GM08714 (cell line): ENCODE data around the gene KLHDC10.
"Not testable (repeated sequence)": the region's sequence is repeated elsewhere in the genome, so short reads cannot be mapped to it uniquely, and the experiment has no call there.

ENCODE experiments used
- H3K4me3 ChIP-seq: fragments of 200-500 bp; sonication (Bioruptor generic); 2 replicates; pipeline ENCODE4 v1.5.1; 2014; ENCODE audit warnings: mild to moderate bottlenecking, low read length, inconsistent platforms
- ZNF274 ChIP-seq: IDR thresholded peaks from 2 replicates; pipeline ENCODE4 v1.6.1; 2012; ENCODE audit warnings: mild to moderate bottlenecking, low read depth, low read length

The KLHDC10 gene

DNA sequence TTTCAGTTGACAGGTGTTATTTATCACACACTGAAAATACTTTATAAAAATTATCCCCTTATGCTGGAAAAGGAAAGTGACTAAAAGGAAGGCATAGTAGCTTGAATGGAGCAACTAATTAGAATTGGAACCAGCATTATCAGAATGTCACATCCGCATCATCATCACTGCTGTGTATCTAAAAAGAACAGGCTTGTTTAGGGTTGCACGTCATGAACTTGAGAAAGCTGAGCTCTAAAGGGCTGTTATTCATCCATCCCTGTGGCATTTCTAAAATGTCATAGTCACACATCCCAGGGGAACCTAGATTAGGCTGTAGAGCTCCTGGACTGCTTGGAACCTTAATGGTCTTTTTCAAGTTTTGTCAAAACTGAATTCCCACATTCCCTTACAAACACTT lies 54.4 kb downstream of the KLHDC10 start:
- TF ChIP-seq ZNF274 = no peak

DNA sequence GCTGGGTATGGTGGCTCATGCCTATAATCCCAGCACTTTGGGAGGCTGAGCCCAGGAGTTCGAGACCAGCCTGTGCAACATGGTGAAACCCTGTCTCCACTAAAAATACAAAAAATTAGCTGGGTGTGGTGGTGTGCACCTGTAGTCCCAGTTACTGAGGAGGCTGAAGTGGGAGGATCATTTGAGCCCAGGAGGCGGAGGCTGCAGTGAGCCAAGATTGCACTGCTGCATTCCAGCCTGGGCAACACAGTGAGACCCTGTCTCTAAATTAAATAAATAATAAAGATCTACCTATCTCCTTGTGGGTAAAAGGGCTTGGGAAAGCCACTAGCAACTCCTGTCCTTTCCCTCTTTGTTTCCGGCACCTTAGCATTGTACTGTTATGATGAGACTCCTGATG lies 56.5 kb downstream of the KLHDC10 start:
- H3K4me3 ChIP-seq = not testable (repeated sequence)

More for the DNA sequence above, 54.4 kb downstream of the KLHDC10 start:
- H3K4me3 ChIP-seq = no peak overlapping the region

DNA sequence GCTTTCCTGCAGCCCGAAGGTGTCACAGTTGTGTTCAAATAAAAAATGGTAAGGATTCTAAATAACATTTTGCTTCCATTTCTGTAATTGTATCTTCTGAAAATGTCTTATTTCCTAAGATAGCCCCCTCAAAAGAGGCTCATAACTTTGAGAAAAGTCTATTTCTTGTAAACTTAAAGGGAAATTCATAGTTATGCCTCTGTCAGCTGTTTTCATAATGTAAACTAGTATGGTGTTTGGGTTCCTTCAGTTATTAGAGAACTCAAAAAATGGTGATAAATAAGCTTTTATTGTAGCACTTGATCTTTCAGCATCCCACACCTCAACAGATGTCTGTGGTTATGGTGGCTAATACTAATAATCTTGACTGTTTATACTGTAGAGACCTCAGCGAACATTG lies 57.1 kb downstream of the KLHDC10 start:
- TF ChIP-seq ZNF274 = no peak
- H3K4me3 ChIP-seq = no peak overlapping the region

DNA sequence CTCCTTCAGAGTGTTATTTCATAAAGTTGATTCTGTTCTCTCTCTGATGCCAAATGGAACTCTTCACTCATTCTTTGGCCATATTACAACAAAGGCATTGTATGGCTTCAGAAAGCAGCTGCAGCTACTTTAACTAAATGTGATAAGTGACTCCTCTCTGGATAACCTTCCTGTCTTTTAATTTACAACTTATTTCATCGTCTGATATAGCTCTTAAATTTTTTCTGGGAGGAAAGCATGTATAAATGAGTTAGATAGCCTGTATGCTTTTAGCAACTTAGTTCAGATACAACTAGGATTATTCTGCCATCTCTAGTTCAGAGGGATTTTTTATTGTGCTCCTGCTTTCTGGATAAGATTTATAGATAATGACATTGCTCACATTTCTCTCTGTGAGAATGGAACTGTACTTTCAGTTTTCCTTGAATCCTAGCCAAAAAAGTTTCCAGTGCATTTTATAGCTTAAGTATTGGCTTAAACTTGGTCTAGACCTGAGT lies 57.5 kb downstream of the KLHDC10 start:
- no peak for TF ChIP-seq ZNF274
- H3K4me3 ChIP-seq = no peak overlapping the region

DNA sequence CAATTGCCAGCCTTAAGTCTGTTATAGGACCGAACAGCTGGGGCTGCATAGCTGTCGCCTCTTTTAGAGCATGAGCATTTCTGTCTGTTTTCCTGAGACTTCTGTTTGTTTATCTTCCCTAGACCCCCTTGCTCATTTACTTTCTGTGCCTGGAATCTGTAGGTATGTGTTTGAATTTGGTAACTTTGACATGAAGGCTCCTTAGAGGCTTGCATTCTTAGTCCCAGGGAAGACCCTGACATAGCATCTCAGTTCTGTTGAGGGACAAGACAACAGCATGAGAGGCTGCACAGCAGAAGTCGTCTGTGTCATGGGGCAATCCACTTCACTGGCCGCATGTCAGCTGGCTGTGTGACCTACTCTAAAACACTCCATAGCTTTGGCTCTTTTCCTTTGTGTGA lies 58.7 kb downstream of the KLHDC10 start:
- TF ChIP-seq ZNF274 = no peak
- H3K4me3 ChIP-seq = no peak overlapping the region

DNA sequence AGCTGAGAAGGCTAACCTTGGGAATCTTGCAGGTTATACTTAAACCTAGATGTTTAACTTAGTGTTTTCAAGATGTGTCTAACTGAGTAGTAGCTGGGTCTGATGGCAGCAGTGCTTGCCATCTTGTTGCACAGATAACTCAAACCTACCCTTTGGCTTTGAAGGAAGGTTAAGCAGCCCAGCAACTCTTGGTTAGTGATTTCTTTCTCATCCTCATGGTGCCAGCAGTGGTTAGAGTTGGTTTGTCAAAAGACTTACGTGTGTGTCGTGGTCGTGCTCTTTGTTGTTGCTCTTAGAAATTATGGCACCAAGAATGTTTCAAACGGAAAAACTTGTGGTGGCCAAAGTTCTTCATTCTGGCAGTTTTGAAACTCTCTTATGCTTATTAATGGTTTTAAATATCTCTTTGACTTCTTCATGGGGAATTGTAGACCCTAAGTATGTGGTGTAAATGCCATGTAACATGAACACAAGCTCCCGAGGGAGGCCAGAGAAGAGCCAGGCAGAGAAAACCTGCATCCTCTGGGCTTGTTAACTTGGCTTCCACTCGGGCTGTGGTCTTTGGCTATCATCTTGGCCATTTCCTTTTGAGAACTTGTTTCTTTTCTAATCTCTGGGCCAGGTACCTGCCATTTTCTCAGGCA lies 61.0 kb downstream of the KLHDC10 start:
- TF ChIP-seq ZNF274 = no peak

DNA sequence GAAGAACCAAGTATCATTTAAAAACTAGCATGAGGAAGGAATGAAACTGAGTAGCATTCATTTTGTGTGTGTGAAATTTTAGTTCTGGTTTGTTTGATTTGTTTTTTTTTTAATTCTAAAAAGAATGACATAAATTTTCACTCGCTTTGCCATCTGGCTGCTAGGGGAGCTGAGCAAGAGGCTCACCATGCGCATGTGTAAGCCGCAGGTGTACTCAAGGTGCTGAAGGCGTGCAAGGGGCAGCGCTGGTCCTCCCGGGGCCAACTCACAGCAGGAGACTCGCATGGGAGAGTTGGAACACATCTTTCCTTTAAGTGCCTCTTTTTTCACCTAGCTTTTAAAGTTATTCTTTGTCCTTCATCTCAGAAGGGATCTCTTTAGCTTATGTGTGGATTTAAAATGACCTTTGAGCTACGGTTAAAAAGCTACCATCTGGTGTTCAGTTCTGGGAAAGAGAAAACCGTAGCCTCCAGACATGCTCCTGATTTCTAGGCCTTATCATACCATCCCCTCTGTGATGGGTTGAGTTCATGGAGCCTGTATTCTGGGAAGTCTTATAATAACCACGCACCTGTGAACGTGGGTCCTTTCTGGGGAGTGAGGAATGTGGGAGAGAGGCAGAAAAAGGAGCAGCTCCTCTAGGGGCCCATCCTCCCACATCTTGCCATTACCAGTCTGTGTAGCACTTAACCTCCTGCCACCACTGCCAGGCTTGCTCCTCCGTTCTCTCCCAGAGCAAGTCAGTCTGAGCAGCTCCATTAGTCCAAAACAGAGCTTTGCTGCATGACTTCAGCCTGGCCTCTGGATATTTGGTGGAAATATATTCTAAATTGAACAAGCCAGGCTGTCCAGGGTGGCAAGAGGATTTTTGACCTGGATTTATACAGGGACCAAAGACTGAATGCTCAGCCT lies 61.9 kb downstream of the KLHDC10 start:
- no peak for TF ChIP-seq ZNF274
- no peak overlapping the region for H3K4me3 ChIP-seq

More for the DNA sequence above, 61.0 kb downstream of the KLHDC10 start:
- H3K4me3 ChIP-seq = no peak overlapping the region

DNA sequence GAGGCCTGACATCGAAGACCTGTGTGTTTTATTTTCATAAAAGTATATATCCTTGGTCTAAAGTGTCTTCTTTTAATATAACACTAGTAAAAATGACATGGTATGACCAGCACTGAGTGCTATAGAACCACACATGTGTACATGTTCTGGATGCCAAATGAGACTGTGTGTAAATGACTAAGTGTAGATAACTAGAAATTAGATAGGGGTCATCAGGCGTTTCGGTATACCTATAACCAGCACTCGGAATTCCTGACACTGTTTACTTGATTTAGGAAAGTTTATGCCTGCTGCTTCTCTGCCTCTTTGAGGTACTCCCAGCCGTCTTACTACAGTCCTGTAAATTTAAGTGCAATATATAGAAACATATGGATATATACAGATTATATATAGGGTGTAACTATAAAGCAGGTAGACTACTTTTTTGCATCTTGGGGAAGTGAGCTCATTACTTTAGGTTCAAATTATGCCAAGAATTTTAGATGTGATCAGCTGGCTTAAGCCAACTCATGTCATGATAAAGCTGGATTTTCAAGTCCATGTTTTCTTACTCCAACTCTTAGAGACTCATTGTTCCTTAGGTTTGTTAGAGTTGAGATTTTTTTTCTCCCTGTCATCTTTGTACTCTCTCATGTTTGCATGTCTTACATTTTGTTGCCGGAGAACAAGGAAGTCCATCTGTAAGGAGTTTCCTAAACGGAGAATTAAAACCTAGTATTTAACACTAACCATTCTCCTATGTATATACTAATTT lies 62.9 kb downstream of the KLHDC10 start:
- no peak for TF ChIP-seq ZNF274
- no peak overlapping the region for H3K4me3 ChIP-seq

DNA sequence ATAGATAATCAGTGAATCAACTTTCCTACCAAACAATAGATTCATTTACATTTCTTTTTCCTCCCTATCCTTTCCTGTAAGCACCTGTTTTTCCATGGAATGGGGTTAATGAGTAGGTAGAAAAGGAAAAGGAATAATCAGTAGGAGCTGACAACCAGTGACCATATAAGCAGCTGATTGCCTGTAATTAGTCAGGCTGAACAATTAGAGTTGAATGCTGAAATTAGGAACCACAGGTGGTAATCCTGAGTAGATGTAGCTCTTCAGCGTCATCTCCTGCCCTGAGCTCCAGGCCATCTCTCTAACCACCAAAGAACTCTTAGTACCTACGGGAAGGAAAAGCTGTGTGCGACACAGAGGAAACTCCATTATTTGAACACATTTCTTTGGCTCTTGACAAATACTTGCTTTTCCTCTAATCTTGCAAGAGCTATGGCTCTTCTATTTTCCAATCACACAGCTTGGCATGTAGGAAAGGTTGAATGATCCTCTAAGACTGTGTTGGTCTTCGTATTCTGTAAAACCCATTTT lies 63.8 kb downstream of the KLHDC10 start:
- TF ChIP-seq ZNF274 = no peak
- H3K4me3 ChIP-seq = no peak overlapping the region

DNA sequence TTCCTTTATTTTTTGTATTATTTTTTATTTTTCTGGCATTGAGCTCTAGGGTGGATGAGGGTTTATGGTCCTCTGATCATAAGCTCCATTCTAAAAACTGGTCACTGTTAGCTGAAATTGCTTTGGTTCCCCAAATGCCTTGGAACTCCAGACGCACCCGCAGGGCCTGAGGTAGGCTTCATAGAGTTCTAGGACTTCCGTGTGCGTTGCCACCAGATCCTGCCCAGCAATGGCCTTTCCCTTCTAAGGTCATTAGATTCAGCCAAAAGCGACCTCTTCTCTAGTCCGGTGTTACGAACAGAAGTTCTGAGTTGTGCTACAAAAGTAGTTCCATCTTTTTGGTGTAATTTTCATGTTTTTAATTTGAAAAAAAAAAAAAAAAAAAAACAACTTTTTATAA lies 64.4 kb downstream of the KLHDC10 start:
- no peak for TF ChIP-seq ZNF274
- H3K4me3 ChIP-seq = no peak overlapping the region

DNA sequence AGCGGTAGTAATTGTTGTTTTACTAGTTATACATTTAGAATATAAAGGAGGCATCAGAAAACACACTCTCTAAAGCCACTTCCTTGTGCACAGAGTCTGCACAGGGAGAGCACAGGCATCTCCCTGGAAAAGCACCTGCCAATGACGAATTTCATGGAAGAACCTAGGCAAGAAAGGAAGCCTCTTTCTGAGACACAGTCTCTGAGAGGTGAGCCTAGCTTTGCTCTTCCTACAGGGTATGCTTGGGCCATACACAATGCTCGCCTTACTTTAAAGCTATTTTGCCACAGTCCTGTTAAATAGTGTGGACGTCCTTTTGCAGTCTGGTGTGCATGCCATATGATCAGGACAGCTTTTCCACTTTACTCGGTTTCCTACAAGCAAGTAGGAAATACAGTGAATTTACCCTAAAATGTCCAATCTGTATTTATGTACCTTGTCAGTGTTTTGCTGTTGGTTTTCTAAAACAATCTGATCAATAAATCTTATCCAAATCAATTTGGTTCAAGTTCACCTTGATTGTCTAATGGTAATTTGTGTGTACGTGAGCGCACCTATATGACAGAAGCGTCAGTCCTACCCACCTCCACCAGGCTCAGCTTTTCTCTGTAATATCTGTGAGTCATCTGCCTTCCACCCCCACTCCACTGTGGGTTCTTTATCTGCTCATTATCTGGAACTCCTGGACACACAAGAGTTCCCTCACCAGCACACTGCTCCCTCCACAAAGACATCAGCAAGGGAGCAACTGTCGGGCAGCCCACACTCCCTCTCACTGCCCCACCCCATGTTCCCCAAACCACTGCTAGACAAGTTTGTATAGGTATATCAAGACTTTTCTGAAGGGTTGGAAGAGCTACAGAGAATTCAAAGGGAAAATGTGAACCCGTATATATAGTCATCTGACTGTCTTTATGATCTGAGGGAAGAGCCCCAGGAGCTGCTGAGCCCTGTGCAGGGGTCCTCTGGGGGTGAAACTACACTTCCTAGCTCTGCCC lies 65.2 kb downstream of the KLHDC10 start:
- TF ChIP-seq ZNF274 = no peak

DNA sequence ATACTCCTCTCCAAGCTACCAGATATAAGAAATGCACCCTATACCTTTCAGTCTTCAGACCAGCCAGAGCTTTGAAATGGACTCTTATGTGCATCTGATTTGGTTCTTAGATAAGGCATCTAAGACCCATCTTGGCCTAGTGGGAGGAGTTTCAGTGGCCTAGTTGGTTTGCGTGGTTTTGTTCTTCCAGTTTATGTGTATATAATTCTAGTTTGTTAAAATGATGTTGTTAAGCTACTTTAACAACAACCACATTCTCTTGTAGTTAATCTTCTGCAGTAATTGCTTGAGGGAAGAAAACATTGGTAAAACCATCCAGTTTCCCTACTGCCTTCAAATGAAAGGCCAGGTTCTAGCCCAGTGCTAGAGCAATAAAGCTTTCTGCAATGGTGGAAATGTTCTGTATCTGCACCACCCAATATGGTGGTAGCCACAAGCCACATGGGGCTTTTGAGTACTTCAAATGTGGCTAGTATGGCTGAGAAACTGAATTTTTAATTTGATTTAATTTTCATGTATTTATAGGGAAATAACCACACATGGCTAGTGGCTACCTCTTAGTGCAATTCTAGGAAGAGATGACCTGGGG lies 66.3 kb downstream of the KLHDC10 start:
- TF ChIP-seq ZNF274 = no peak
- H3K4me3 ChIP-seq = no peak overlapping the region

More for the DNA sequence above, 65.2 kb downstream of the KLHDC10 start:
- H3K4me3 ChIP-seq = no peak overlapping the region

DNA sequence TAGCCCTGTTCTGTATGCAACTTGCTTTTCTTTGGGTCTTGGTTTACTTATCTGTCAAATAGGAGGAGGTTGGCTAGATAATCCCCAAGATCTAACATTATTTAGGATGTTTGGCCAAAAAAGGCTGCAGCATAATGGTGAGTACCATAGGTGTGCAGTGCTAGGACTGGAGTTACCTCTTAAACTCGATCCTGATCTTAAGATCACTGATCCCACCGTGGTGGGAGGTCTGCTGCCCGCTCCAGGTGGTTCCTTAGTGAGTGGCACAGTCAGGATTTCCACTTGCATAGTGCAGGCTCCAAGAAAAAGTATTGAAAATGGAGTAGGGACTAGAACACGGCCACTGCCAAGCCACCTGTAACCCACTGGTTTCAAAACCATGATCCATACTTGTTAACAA lies 66.9 kb downstream of the KLHDC10 start:
- H3K4me3 ChIP-seq = no peak overlapping the region
- no peak for TF ChIP-seq ZNF274
